OCI-LY7 (cell line): ENCODE data around the gene NQO2.
A peak's percentile ranks its signal among the peaks of the same experiment; 100 is the strongest.
"Not testable (repeated sequence)": the region's sequence is repeated elsewhere in the genome, so short reads cannot be mapped to it uniquely, and the experiment has no call there.

Source experiments
- EZH2phosphoT487 ChIP-seq: fragments of 200-600 bp; sonication (generic); IDR thresholded peaks from 2 replicates; pipeline ENCODE4 v1.6.1; 2018; ENCODE audit warnings: low read depth, borderline replicate concordance, mild to moderate bottlenecking, mixed run types, antibody characterized with exemption, low read length, moderate library complexity, mixed read lengths
- TF ChIP-seq, protein P1 (sequence below): fragments of 200-600 bp; sonication (generic); conservative IDR thresholded peaks from 2 replicates; pipeline ENCODE4 v1.5.1; 2014; ENCODE audit warnings: mild to moderate bottlenecking, antibody characterized with exemption, low read length, moderate library complexity, mixed read lengths

DNA sequence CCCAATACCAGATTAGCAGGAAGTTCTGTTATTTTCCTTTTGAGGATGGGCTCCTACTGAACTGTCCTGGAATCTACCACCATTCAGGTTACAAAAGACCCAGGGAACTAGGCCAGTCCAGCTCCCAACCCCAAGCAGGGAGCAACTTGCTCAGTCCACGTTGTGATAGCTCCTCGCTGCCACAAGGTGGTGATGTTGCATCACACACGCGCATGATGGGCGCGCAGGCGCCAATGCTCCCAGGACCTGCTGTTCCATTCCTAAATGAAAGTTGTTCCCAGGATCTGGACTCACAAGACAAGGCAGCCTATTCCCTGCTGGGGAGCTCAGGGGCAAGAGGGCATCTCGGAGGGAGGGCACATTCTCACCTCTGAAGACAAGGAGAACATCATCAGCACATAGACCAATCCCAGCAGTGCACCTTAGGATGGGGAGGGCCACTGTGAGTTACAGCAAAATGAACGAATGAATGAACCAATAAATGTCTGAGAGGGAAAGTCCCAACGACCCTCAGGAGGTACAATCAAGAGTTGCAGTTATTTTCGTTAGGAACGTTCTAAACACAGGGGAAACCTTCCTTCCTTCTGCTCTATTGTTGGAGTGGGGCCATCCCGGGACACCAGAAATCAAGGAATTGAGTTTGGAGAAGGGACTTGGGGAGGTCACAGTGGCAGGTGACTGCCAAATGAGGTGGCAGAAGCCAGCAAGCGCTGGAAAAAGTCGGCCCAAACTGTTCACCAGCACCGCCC lies 1.3 kb upstream of the NQO2 start:
- TF ChIP-seq, protein P1, sequence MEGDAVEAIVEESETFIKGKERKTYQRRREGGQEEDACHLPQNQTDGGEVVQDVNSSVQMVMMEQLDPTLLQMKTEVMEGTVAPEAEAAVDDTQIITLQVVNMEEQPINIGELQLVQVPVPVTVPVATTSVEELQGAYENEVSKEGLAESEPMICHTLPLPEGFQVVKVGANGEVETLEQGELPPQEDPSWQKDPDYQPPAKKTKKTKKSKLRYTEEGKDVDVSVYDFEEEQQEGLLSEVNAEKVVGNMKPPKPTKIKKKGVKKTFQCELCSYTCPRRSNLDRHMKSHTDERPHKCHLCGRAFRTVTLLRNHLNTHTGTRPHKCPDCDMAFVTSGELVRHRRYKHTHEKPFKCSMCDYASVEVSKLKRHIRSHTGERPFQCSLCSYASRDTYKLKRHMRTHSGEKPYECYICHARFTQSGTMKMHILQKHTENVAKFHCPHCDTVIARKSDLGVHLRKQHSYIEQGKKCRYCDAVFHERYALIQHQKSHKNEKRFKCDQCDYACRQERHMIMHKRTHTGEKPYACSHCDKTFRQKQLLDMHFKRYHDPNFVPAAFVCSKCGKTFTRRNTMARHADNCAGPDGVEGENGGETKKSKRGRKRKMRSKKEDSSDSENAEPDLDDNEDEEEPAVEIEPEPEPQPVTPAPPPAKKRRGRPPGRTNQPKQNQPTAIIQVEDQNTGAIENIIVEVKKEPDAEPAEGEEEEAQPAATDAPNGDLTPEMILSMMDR, result peak; percentile 78
- not testable (repeated sequence) for TF ChIP-seq EZH2phosphoT487
